NCI-H2107 treated with DMSO at 0.1 percent for 48 hours (cell line): ENCODE results near the gene CD2.
A peak's percentile ranks its signal among the peaks of the same experiment; 100 is the strongest.

Experiments
- DNase-seq: peaks from one replicate; lab custom pipeline; 2025; ENCODE audit not compliant: unreplicated experiment; lab: John Stamatoyannopoulos, UW

CD2 gene

GRCh38 chr1:116811321-116811720 lies 57.1 kb downstream of the CD2 start:
- DNase-seq = no peak

DNA sequence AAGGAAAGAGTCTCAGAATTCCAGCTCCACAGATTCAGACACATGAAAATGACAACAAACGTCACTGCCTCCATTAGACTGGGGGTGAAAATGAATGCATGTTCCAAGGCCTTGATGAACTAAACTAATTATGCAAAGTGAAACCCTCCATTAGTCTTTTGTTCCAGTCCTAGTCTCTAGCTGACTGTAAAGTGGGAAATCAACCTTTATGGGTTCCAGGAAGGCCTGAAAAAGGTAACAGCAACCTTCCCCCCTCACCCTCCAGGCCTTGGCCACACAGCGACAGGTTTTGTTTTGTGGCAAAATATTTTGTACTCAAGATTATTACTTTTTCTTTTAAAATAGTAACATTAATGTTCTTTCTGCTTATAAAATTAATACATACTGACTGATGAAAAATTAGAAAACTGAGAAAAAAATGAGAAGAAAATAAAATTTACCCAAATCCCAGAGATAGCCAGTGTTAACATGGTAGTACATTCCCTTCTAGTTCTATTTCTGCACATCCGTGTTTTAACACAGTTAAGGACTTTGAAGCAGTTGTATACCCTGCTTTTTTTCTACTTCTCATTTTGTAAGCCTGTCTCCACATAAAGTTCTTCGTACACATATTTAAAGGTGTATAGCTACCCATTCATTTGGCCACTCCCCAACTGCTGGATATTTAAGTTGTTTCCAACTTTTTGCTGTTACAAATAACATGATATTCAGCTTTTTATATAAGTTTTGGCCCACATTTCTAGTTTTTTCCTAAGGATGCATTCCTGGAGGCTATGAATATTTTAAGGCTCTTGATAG lies 60.9 kb downstream of the CD2 start:
- DNase-seq = no peak

GRCh38 chr1:116817582-116818064 lies 63.4 kb downstream of the CD2 start:
- DNase-seq = peak; percentile 39
